ENCODE data around the gene CTDSPL.

CTDSPL gene

DNA sequence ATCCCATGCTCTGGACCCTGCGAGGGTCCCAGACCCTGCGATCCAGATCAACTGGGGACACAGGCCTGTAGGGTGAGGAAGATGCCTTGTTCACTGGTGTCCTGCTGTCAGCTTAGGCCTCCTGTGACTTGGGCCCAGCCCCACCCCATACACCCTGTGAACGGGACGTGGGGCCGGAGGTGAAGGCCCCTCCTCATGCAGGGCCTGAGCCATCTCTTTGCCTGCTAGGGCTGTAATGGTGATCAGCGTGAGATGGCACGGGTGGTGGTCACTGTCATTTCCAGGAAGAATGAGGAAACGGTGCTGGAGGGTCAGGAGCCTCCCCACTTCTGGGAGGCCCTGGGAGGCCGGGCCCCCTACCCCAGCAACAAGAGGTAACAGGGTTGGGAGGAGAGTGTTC lies 141.3 kb downstream of the CTDSPL start:
- DNase-seq (ENCODE audit: low spot score) = no peak

DNA sequence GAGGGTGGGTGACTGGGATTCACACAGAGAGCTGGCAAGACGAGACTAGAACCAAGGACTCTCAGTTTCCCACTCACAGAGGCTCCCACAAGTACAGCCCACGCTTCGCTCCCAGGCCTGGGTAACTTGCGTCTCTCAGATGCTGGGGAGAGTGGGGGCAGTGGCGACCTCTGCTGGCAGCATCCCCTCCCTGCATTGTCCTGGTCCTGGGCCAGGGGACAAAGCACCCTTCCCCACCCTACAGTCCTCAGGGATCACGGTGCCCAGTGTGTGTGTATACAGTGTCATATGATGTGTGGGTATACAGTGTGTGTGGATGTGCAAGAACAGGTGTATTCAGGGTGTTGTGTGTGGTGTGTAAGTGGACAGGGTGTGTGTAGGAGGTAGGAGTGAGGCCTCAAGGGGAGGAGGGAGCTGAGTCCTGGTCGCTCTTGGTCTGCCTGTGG lies 141.7 kb downstream of the CTDSPL start:
- DNase-seq (ENCODE audit: low spot score) = peak; percentile 74

DNA sequence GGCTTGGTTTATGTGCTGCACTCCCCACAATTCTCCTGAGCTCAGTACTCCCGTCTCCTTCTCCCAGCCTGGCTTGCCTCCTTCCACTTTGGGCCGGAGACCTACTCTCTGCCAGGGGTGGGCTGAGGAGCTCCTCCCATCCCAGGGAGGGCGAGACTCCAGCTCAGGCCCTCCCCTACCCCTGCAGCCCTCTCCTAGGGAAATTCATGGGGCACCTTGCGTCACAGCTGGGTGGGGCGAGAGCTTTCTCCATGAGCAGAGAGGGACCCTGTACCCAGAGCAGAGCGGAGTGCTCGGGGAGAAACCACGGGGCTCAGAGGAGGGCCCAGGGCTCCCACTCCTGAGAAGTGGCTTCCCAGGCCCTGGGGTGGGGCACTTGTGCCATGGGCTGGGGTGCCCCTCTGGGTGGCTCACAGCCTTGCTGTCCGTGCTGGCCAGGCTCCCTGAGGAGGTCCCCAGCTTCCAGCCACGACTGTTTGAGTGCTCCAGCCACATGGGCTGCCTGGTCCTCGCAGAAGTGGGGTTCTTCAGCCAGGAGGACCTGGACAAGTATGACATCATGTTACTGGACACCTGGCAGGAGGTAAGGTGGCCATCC lies 142.2 kb downstream of the CTDSPL start:
- DNase-seq (ENCODE audit: low spot score) = no peak

DNA sequence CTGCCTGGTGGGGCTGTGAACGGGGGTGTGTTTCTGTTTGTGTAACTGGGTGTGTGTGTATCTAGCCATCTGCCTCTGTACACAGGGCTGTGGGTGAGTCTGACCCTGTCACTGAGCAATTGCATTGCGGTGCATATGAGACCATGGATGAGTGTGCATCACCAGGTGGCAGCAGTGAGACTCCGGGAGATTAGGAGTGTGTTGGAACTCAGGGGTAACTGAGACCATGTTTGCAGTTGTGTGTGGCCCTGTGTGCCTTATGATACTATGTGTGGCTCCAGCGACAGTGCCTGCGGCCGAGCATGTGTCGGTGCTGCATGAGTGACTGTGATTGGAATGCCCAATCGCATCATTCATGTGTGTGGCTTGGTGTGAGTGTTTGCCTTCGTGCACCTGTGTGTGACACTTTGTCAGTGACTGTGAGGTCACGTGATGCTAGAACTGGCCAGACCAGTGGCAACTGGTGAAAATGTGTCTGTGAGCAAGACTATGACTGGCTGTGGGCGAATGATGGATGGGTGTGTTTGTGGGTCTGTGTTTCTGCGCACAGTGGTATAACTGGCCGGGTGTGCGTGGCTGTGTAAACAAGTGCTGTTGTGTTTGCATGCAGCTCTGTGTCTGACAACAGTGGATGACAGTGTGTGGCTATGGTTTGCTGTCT lies 142.9 kb downstream of the CTDSPL start:
- DNase-seq (ENCODE audit: low spot score) = peak; percentile 68

GRCh38 chr3:38005076-38006020 lies 143.7 kb downstream of the CTDSPL start:
- no peak for DNase-seq (ENCODE audit: low spot score)

- no peak for DNase-seq (ENCODE audit: low spot score)
Observed at GRCh38 chr3:38006031-38006430, 144.4 kb downstream of the CTDSPL start.

- DNase-seq (ENCODE audit: low spot score) = no peak
Observed at GRCh38 chr3:38006445-38006995, 144.8 kb downstream of the CTDSPL start.

- no peak for DNase-seq (ENCODE audit: low spot score)
Observed at GRCh38 chr3:38007754-38008090, 146.0 kb downstream of the CTDSPL start.

DNA sequence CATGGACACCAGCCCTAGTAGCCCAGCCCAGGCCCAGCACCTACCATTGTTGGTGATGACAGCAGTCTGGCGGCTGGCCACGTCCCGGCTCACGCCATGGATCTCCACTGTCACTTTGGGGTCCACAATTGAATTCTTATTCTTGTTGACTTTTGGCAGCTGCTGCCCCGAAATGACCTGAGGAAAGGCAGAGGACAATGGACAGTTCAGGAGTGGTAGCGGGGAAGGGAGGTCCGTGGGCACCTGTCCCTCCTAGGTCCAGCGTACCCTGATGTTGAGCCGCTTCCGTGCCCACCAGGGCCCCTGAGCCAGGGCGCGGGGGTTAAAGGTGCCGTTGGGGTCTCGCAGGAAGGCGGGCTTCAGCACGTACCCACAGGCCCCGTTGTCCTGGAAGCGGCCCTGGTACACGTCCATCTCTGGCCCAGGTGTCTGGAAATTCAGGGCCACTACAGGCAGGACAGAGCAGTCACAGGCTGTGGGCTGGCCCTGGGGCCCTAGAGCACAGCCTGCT lies 146.6 kb downstream of the CTDSPL start:
- no peak for DNase-seq (ENCODE audit: low spot score)

DNA sequence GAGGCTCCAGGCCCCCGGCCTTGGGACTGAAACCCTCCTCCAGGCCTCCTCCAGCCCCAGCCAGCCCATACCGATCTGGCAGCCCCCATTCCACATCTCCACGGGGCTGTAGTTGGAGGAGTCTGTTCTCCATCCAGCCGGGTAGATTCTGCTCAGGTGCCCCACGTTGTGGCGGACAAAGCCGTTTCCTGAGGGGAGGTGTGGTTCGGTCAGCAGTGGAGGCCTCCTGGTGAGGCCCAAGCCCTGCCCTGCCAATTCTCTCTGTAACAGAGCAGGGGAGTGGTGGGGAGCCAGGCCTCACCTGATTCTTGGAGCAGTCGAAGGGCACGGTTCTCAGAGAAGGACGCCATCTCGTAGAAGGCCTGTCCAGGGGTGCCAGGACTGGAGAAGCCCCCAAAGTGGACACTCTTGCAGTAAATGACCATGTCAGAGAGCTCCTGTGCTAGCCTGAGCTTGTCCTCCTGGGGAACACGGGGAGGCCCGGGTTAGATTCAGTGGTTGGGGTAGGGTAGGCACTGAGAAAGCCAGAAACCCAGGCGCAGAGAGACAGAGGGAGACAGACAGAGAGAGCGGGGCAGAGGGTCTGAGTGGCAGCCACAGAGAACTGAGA lies 147.4 kb downstream of the CTDSPL start:
- DNase-seq (ENCODE audit: low spot score) = no peak

GRCh38 chr3:38009807-38010591 lies 148.3 kb downstream of the CTDSPL start:
- no peak for DNase-seq (ENCODE audit: low spot score)

- no peak for DNase-seq (ENCODE audit: low spot score)
Observed at GRCh38 chr3:38011111-38011510, 149.4 kb downstream of the CTDSPL start.

GRCh38 chr3:38015485-38015884 lies 153.8 kb downstream of the CTDSPL start:
- no peak for DNase-seq (ENCODE audit: low spot score)

GRCh38 chr3:38015984-38016383 lies 154.3 kb downstream of the CTDSPL start:
- DNase-seq (ENCODE audit: low spot score) = no peak

- no peak for DNase-seq (ENCODE audit: low spot score)
Observed at GRCh38 chr3:38016410-38016809, 154.7 kb downstream of the CTDSPL start.

GRCh38 chr3:38016847-38017444 lies 155.3 kb downstream of the CTDSPL start:
- DNase-seq (ENCODE audit: low spot score) = no peak

DNA sequence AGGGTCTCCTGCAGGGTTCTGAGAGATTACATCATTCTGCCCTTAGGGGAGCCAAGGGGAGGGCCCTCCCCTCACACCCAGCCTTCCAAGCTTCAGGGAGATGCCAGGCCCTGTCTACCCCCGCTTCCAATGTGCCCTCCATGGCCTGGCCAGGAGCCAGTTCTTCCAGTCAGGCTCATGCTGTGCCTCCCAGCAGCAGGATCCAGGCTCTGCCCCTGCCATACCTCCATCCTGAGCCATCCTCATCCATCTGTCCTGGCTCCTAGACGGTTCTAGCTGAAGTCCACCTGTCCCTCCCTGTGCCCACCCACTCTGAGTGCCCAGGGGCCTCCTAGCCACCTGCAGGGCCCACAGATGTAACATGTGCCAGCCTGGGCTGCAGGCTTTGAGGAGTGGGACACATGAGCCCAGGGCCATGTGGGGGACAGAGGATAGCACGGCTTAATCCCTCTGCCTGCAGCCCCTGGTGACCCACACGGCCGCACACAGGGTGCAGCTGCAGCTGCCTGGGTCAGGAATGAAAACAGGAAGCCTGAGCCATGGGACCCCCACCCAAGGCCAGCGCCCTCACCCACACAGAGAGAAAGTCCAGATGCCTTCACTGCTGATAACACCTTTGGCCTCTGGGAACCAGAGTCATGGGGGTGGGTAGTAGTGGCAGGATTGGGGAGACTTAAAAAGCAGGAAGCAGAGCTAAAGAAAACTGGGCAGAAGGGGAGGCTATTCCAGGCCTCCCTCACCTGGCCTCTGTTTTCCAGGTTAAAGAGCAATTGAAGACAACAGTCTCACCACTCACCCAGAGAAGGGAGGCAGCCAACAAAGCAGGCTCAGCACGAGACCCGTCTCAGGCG lies 156.0 kb downstream of the CTDSPL start:
- DNase-seq (ENCODE audit: low spot score) = no peak

- DNase-seq (ENCODE audit: low spot score) = no peak
Observed at GRCh38 chr3:38018296-38019266, 156.9 kb downstream of the CTDSPL start.
